GM19463 (cell line): ENCODE measurements around the gene MFN2.
"Not testable (repeated sequence)": the region's sequence is repeated elsewhere in the genome, so short reads cannot be mapped to it uniquely, and the experiment has no call there.

Experiments
- ATAC-seq: cut with Tn5 transposase; IDR thresholded peaks from one replicate; pipeline ENCODE4 v1.9.1; 2021; ENCODE audit warnings: mild to moderate bottlenecking, moderate library complexity; ENCODE audit not compliant: unreplicated experiment

MFN2 gene

GRCh38 chr1:11997081-11997850 is 17.0 kb downstream of the MFN2 start:
- ATAC-seq = no peak

DNA sequence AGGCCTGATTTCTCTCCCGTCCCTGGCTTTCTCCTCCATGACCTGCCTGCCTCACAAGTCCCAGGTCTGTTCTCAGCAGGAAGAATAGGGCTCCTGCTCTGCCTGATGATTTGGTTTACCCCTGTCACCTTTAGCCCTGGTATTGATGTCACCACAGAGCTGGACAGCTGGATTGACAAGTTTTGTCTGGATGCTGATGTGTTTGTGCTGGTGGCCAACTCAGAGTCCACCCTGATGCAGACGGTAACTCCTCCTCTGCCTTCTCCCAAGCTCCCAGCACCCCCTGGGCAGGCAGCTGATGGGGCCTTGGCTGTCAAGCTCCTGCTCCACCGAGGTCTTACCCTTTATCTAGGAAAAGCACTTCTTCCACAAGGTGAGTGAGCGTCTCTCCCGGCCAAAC is 18.4 kb downstream of the MFN2 start:
- no peak for ATAC-seq

DNA sequence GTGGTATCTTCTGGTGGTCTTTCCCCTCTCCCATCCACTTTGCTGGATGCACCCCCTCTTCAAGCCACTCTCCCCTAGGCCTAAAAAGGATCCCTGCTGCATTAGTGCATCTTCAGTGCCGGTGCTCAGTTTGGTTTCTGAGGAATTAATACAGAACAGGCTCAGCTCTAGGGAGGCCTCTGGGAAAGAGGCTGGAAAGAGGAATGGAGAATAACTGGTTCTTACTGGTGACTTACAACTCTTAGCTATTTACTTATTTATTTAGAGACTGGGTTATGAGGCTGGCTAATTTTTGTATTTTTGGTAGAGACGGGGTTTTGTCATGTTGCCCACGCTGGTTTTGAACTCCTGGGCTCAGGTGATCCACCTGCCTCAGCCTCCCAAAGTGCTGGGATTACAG is 19.0 kb downstream of the MFN2 start:
- ATAC-seq = no peak

DNA sequence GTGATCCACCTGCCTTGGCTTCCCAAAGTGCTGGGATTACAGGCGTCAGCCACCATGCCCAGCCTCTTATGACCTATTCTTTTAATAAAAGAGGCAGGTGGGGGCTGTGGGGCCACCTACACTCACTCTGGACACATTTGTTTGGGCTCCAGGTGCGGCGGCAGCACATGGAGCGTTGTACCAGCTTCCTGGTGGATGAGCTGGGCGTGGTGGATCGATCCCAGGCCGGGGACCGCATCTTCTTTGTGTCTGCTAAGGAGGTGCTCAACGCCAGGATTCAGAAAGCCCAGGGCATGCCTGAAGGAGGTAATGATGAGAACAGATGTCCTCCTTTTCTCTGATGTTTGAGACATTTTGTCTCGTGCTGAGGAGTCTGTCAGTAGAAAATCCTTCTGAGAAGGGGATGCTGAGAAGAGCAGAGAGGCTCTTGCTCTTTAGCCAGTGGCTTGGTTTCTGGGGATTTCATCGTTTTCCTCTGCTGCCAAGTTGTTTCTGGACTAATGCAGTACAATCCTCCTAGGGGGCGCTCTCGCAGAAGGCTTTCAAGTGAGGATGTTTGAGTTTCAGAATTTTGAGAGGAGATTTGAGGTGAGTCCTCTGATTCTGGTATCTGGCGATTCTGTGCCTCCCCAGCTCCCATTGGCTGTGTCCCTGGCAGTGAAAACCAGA is 21.1 kb downstream of the MFN2 start:
- ATAC-seq = no peak

DNA sequence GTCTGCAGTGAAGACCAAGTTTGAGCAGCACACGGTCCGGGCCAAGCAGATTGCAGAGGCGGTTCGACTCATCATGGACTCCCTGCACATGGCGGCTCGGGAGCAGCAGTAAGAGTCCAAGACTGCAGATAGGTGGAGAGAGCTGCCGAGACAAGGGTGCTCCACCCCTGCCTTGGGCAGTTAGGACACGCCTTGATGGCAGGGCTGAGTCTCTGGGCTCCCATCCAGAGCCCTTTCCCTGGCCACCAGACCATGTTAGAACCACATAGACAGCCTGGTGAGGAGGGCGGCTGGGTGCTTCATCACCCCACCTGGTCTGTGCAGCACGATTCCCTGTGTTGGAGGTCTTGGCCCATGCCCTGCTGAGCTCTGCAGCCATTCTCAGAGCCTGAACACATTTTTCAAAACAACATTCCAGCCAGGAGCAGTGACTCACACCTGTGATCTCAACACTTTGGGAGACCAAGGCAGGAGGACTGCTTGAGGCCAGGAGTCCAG is 21.8 kb downstream of the MFN2 start:
- ATAC-seq = no peak

- ATAC-seq = no peak
Observed at GRCh38 chr1:12003762-12004161, 23.5 kb downstream of the MFN2 start.

DNA sequence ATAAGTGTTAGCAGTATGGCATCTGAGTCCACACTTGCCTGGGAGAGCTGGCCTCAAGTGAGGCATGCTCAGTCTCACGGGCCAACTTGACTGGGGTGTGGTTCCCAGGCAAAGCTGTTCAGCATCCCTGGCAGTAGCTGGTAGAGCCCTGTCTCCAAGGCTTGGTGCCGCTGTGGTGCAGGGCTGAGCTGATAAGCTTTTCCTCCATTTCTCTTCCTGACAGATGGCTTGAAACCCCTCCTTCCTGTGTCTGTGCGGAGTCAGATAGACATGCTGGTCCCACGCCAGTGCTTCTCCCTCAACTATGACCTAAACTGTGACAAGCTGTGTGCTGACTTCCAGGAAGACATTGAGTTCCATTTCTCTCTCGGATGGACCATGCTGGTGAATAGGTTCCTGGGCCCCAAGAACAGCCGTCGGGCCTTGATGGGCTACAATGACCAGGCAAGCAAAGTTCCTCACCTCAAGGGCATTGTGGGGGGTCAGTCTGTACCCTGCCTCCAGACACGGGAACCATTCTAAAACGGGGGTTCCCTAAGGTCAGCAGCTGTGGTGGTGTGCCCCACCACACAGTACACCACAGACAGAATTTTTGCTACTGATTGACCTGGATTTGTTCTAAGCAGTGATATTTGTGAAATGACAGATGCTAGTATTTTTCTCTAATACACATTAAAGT is 25.4 kb downstream of the MFN2 start:
- no peak for ATAC-seq

DNA sequence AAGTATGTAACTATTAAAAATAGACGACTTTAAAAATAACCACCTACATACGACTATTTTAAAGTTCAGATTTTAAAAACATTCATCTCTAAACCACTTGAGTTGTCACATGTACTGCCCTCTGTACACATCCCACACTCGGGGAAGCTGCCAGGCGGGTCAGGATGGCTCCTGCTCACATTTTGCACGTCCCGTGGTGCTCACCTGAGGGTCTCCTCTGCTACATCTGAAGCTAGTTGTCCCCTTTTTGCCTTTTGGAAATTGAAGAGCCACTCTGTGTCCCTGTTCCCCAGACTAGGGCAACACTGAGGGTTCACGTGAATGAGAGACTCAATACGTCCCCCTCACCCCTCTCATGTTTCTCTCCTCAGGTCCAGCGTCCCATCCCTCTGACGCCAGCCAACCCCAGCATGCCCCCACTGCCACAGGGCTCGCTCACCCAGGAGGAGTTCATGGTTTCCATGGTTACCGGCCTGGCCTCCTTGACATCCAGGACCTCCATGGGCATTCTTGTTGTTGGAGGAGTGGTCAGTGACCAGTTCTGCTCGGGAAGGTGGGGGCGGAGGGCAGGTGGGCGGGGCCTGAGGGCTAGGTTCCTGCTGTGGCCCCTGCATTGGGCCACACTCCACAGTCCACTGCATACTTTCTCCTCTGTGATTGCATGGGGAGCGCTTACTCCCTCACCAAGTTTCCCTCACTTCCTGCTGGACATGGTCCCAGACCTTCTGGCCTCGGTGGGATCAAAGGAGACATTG is 26.1 kb downstream of the MFN2 start:
- no peak for ATAC-seq

DNA sequence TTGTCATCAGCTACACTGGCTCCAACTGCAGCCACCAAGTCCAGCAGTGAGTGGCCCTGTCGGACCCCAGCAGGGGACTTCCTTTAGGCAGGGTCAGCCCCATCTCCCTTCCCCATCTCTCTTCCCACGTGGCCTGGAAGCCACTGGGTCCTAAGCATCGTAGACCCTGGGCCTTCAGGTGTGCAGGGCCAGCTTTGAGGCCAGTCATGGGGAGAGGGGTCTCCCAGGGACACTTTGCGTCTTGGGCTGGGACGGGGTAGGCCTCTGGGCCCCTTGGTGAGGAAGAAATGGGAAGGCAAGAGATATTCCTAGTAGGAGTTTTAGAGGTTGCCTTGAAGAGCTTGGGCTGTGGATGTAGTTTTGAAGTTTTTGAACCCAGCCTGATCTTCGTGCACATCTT is 27.0 kb downstream of the MFN2 start:
- ATAC-seq = no peak

DNA sequence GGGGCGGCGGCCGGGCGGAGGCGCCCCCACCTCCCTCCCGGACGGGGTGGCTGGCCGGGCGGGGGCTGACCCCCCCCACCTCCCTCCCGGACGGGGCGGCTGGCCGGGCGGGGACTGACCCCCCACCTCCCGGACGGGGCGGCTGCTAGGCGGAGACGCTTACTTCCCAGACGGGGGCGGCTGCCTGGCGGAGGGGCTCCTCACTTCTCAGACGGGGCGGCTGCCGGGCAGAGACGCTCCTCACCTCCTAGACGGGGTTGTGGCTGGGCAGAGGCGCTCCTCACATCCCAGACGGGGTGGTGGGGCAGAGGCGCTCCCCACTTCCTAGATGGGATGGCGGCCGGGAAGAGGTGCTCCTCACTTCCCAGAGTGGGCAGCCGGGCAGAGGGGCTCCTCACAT is 28.1 kb downstream of the MFN2 start:
- not testable (repeated sequence) for ATAC-seq

DNA sequence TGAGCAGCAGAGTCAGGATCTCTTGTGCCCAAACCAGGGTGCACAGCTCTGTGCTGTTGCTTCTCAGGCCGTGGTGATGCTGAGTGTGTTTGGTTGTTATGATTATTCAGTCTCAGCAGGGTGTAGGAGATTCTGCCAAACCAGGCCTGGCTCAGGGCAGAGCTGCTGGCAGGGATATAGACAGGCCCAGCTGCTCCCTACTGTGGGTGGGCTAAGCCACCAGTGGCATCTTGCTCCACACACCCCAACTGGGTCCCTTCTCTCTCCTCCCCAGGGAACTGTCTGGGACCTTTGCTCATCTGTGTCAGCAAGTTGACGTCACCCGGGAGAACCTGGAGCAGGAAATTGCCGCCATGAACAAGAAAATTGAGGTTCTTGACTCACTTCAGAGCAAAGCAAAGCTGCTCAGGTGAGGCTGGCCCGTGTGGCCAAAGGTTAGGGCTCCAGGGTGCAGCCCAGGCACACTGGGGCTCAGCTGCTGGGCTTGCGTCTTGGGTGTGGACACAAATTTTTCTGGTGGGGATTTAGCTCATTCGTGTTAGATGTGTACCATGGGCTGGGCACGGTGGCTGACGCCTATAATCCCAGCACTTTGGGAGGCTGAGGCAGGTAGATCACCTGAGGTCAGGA is 29.2 kb downstream of the MFN2 start:
- ATAC-seq = no peak

- ATAC-seq = no peak
Observed at GRCh38 chr1:12010746-12011570, 30.7 kb downstream of the MFN2 start.

DNA sequence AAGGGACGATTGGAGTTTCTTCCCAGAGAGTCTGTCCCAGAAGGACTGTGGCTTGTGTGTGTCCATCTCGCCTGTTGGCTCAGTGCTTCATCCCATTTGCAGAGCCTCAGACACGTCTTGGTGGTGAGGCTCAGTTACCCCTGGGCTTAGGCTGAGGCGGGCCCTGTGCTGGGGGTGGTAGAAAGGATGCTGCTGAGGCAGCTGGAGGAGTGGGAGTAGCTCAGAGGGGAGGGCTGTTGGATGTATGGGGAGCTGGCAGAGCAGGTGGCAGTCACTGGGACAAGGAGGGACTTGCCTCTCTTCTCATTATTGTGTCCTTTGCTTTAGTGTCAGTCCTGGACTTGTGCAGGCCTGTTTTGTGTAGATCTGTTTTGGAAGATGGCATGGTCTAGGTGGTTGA is 31.8 kb downstream of the MFN2 start:
- no peak for ATAC-seq

DNA sequence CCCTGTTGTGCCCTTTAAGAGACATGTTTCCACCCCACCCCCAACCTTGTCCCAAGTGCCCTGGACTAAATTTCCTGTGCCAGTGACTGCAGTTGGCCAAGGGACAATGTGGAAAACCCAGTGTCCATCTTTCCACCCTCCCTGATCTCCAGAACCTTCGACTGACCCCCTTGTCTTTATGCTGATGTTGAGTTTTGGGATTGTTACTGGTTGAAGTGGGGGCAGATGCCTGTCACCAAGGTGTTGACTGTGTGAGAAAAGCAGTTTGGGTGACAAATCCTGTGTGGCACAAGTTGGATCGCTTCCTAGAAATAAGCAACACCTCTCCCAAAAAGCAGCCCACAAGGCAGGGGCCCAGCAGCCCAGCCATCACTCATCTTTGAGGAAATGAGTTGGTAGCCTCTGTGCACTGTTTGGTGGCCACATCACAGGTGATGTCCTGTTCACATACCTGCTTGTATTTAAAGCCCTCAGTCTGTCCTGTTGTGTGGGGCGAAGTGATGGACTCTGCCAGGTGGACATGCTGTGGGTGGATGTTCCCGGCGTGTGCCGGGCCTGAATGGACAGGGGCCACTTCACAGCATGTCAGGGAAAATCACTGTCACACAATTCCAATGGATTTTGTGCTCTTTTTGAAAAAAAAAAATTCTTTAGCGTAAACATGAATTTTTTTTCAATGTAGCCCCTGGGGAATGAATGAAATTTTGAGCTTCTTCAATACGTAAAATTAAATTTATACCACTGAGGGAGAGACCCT is 32.5 kb downstream of the MFN2 start:
- no peak for ATAC-seq

GRCh38 chr1:12014141-12014991 is 34.1 kb downstream of the MFN2 start:
- no peak for ATAC-seq

GRCh38 chr1:12015001-12015491 is 34.8 kb downstream of the MFN2 start:
- no peak for ATAC-seq

DNA sequence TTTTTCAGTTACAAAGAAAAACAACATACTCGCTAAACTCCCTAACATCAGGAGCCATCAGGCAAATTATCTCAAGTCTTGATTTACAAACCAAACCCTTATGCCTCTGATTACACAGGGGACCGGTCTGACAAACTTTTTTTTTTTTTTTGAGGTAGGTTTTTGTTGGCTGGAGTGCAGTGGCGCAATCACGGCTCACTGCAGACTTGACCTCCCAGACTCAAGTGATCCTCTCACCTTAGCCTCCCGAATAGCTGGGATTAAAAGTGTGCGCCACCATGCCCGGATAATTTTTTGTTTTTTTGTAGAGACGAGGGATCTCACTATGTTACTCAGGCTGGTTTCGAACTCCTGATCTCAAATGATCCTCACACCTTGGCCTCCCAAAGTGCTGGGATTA is 35.3 kb downstream of the MFN2 start:
- no peak for ATAC-seq

GRCh38 chr1:12016182-12016581 is 35.9 kb downstream of the MFN2 start:
- no peak for ATAC-seq
